SKM-1 treated with dmso at 0.1 percent for 144 hours (cell line): ENCODE measurements around the gene PFDN6.

Source experiments
- DNase-seq: peaks from one replicate; lab custom pipeline; 2025; ENCODE audit not compliant: unreplicated experiment; lab: John Stamatoyannopoulos, UW

The PFDN6 gene

GRCh38 chr6:33294086-33294823 is 4.9 kb downstream of the PFDN6 start:
- DNase-seq = no peak

GRCh38 chr6:33295621-33296369 is 6.4 kb downstream of the PFDN6 start:
- no peak for DNase-seq

- DNase-seq = no peak
Observed at GRCh38 chr6:33296797-33297405, 7.5 kb downstream of the PFDN6 start.

- no peak for DNase-seq
Observed at GRCh38 chr6:33297406-33297955, 8.1 kb downstream of the PFDN6 start.

GRCh38 chr6:33297956-33298772 is 8.8 kb downstream of the PFDN6 start:
- DNase-seq = peak; percentile 58

GRCh38 chr6:33298773-33299236 is 9.4 kb downstream of the PFDN6 start, which contains the start of gene RGL2:
Gene RGL2, minus strand, starts transcription at chr6:33298942. Its CDS starts 332 bp downstream, at chr6:33298610.
- peak; percentile 76 for DNase-seq

GRCh38 chr6:33299237-33299944 is 10.0 kb downstream of the PFDN6 start:
- peak; percentile 82 for DNase-seq

GRCh38 chr6:33301877-33302276 is 12.5 kb downstream of the PFDN6 start:
- no peak for DNase-seq

GRCh38 chr6:33304216-33304615 is 14.8 kb downstream of the PFDN6 start:
- DNase-seq = no peak

- DNase-seq = no peak
Observed at GRCh38 chr6:33305052-33305451, 15.7 kb downstream of the PFDN6 start.

GRCh38 chr6:33306356-33306755 is 17.0 kb downstream of the PFDN6 start:
- no peak for DNase-seq

- no peak for DNase-seq
Observed at GRCh38 chr6:33312361-33313104, 23.1 kb downstream of the PFDN6 start.

- peak; percentile 42 for DNase-seq
Observed at GRCh38 chr6:33313105-33313708, 23.8 kb downstream of the PFDN6 start.

GRCh38 chr6:33313709-33314514 is 24.5 kb downstream of the PFDN6 start, which contains the start of gene TAPBP:
Gene TAPBP, minus strand, starts transcription at chr6:33314078. Its CDS starts 37 bp downstream, at chr6:33314041.
- peak; percentile 25 for DNase-seq

- DNase-seq = peak; percentile 68
Observed at GRCh38 chr6:33314515-33314942, 25.1 kb downstream of the PFDN6 start.

- DNase-seq = no peak
Observed at GRCh38 chr6:33314943-33315792, 25.8 kb downstream of the PFDN6 start.
